T-helper 2 cell treated with Interferon-gamma antibody and Interleukin-4, amounts not matched to agents 100 ng/mL and 5 ng/mL, for 36 hours (primary cell): ENCODE data around the gene ENSA. TPM values are rescaled to one million over a fixed set of nuclear protein-coding genes. Genes with fewer than 3 reads are reported as not detected.
"Not testable (repeated sequence)": the region's sequence is repeated elsewhere in the genome, so short reads cannot be mapped to it uniquely, and the experiment has no call there.

Experiments
- intact Hi-C: fragments of 100-400 bp; cut with micrococcal nuclease; formaldehyde crosslinking; loops from one replicate; pipeline ENCODE4 v1.15.1; 2023
- total RNA-seq: library from RNA; stranded (reverse); gene quantifications from 2 replicates; pipeline ENCODE4 v1.2.3, GENCODE V29; 2022

The ENSA gene
- total RNA-seq, 1 donor from 2014 or later = 202 TPM

- intact Hi-C loops = no loop called here
Measured at GRCh38 chr1:150582371-150582770, 47.0 kb downstream of the ENSA start.

GRCh38 chr1:150581962-150582361 lies 47.5 kb downstream of the ENSA start:
- intact Hi-C loops = not testable (repeated sequence)

GRCh38 chr1:150581437-150581836 lies 48.0 kb downstream of the ENSA start:
- intact Hi-C loops = not testable (repeated sequence)

- intact Hi-C loops = not testable (repeated sequence)
Measured at GRCh38 chr1:150580966-150581365, 48.4 kb downstream of the ENSA start.

- intact Hi-C loops = loop anchor here (1.0 kb wide), 4 partner anchors 13 to 49 kb away; partner anchors contain the start of gene ENSA
Measured at GRCh38 chr1:150579945-150580642, 49.3 kb downstream of the ENSA start.

- intact Hi-C loops = loop anchor here (1.0 kb wide), 4 partner anchors 12 to 50 kb away; partner anchors contain the start of gene ENSA
Measured at GRCh38 chr1:150579110-150579944, 50.1 kb downstream of the ENSA start, which contains the start of gene MCL1. Gene MCL1, minus strand, starts transcription at chr1:150579610. Its CDS starts 80 bp downstream, at chr1:150579530.

GRCh38 chr1:150578272-150579109 lies 50.9 kb downstream of the ENSA start:
- intact Hi-C loops = loop anchor here (1.0 kb wide), 4 partner anchors 11 to 51 kb away; partner anchors contain the start of gene ENSA

GRCh38 chr1:150577557-150578271 lies 51.7 kb downstream of the ENSA start:
- intact Hi-C loops = loop anchor here (2.0 kb wide), 1 partner anchor 43 kb away; no protein-coding TSS in a partner anchor

- intact Hi-C loops = loop anchor here (2.0 kb wide), 1 partner anchor 44 kb away; no protein-coding TSS in a partner anchor
Measured at GRCh38 chr1:150576794-150577556, 52.4 kb downstream of the ENSA start.

GRCh38 chr1:150576367-150576711 lies 53.1 kb downstream of the ENSA start:
- intact Hi-C loops = loop anchor here (2.0 kb wide), 1 partner anchor 44 kb away; no protein-coding TSS in a partner anchor

- intact Hi-C loops = loop anchor here (2.0 kb wide), 1 partner anchor 45 kb away; no protein-coding TSS in a partner anchor
Measured at GRCh38 chr1:150575518-150576366, 53.7 kb downstream of the ENSA start.

- intact Hi-C loops = no loop called here
Measured at GRCh38 chr1:150575072-150575489, 54.3 kb downstream of the ENSA start.

- intact Hi-C loops = no loop called here
Measured at GRCh38 chr1:150574260-150575071, 54.9 kb downstream of the ENSA start.

GRCh38 chr1:150573648-150574071 lies 55.8 kb downstream of the ENSA start:
- intact Hi-C loops = not testable (repeated sequence)

GRCh38 chr1:150572918-150573647 lies 56.3 kb downstream of the ENSA start:
- intact Hi-C loops = no loop called here
